ENCODE data around the gene VOPP1.

Gene VOPP1

GRCh38 chr7:55594414-55594813 is 22.1 kb upstream of the VOPP1 start:
- TF ChIP-seq, protein P1, sequence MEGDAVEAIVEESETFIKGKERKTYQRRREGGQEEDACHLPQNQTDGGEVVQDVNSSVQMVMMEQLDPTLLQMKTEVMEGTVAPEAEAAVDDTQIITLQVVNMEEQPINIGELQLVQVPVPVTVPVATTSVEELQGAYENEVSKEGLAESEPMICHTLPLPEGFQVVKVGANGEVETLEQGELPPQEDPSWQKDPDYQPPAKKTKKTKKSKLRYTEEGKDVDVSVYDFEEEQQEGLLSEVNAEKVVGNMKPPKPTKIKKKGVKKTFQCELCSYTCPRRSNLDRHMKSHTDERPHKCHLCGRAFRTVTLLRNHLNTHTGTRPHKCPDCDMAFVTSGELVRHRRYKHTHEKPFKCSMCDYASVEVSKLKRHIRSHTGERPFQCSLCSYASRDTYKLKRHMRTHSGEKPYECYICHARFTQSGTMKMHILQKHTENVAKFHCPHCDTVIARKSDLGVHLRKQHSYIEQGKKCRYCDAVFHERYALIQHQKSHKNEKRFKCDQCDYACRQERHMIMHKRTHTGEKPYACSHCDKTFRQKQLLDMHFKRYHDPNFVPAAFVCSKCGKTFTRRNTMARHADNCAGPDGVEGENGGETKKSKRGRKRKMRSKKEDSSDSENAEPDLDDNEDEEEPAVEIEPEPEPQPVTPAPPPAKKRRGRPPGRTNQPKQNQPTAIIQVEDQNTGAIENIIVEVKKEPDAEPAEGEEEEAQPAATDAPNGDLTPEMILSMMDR (IDR thresholded peaks at IDR 0.05; ENCODE audit: borderline replicate concordance, insufficient read depth, low read depth, low read length): no peak
- no peak overlapping the region for H3K4me3 ChIP-seq (ENCODE audit: low read depth, low read length)

DNA sequence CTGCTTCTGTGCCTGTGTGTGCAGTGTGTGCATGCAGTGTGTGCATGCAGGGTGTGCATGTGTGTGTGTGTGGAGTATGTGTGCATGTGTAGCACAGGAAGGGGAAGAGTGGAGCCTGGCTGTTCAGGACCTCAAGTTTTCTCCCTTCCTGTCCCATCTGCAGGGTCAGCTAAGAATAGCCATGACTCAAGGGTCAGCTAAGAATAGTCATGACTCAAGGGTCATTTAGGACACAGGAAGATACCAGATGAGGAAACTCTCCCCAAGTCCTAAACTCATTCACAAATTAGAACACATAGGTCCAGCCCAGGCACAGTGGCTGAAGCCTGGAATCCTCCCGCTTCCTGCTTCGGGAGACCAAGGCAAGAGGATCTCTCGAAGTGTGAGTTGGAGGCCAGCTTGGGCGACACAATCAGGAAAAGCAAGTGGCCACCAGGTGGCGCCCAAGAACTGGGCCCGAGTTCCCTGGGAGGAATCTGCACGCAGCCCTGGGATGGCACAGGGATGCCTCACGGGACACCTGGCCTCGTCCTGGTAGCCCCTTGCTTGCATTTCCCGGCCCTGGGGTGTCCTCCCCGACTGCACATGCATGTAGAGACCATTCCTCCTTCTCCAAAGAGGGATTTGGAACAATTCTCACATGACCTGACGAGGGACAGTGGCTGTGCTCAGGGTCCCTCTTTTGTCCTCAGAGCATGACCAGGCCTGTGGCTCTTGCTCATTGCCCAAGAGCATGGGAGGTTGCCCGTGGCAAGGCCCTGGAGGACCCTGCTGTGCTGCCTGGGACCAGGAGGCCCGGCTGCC is 21.4 kb upstream of the VOPP1 start:
- TF ChIP-seq, protein P1 (IDR thresholded peaks at IDR 0.05; ENCODE audit: borderline replicate concordance, insufficient read depth, low read depth, low read length): peak; percentile 90
- no peak overlapping the region for H3K4me3 ChIP-seq (ENCODE audit: low read depth, low read length)

GRCh38 chr7:55593172-55593514 is 20.8 kb upstream of the VOPP1 start:
- TF ChIP-seq, protein P1 (IDR thresholded peaks at IDR 0.05; ENCODE audit: borderline replicate concordance, insufficient read depth, low read depth, low read length): no peak
- no peak overlapping the region for H3K4me3 ChIP-seq (ENCODE audit: low read depth, low read length)

DNA sequence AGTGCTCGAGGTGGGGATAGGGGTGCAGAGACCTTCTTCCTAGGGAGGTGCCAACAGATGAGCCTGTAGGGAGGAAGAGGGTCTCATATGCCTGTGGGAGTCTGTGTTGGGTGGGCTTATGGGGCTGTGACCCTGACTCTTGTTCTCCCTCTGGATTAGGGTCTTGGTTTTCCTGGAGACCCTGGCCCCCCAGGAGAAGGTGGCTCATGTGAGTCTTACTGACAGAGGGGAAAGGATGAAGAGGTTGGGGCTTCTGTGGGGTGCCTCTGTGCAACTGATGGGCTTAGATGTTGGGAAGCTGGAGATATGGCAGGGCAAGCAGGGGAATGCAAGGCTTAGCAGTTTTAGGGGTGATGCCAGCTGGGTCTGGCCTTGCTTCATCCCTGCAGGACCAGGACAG is 20.2 kb upstream of the VOPP1 start:
- TF ChIP-seq, protein P1 (IDR thresholded peaks at IDR 0.05; ENCODE audit: borderline replicate concordance, insufficient read depth, low read depth, low read length): no peak
- no peak overlapping the region for H3K4me3 ChIP-seq (ENCODE audit: low read depth, low read length)

DNA sequence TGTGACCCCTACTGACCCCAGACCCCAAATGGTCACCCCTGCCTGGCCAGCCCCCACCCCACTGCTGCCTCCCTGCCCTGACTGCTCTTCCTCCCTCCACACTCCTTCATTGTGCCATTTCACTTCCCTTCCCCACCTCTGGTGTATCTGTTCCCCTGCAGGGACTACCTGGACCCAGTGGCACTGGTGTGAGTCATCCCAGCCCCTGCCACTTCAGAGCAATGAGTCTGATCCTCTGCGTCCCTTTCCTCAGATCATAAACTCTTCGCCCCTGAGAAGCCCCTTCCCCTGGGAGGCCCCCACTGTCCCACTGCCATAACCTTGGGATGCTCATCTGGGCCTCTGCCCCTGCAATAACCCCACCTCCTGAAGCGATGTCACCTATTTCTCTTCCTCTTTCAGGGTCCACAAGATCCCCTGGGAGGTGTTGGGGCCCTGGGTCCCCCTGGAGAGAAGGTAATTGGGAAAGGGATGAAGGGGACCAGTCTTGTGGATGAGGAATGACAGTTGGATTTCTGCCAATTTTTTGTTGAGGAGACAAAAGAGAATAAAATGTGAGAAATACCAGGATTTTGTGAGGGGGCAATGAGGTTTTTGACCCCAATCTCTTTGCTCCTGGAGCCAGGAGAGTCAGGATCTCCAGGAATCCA is 19.1 kb upstream of the VOPP1 start:
- no peak overlapping the region for H3K4me3 ChIP-seq (ENCODE audit: low read depth, low read length)
- TF ChIP-seq, protein P1 (IDR thresholded peaks at IDR 0.05; ENCODE audit: borderline replicate concordance, insufficient read depth, low read depth, low read length): no peak

GRCh38 chr7:55590517-55591281 is 18.4 kb upstream of the VOPP1 start:
- TF ChIP-seq, protein P1 (IDR thresholded peaks at IDR 0.05; ENCODE audit: borderline replicate concordance, insufficient read depth, low read depth, low read length): no peak

More at GRCh38 chr7:55590517-55591281, 18.4 kb upstream of the VOPP1 start:
- H3K4me3 ChIP-seq (ENCODE audit: low read depth, low read length): no peak overlapping the region
